Activated CD4-positive, alpha-beta T cell treated with anti-CD3 and anti-CD28 coated beads, Interleukin-2, amount 10 ng/mL, durations not matched to agents 7 days and 5 days (primary cell): ENCODE results near the gene SCD5. TPM values are rescaled to one million over a fixed set of nuclear protein-coding genes. Genes with fewer than 3 reads are reported as not detected.

Source experiments
- CTCF ChIA-PET: fragments of 350-600 bp; sonication (Branson Sonifier 250); formaldehyde crosslinking; loops from one replicate; lab custom pipeline; 2021; ENCODE audit warnings: antibody characterized with exemption; lab: Charles Lee
- POLR2A ChIA-PET: fragments of 350-600 bp; sonication (Branson Sonifier 250); formaldehyde crosslinking; loops from one replicate; lab custom pipeline; 2021; ENCODE audit warnings: antibody characterized with exemption; lab: Charles Lee
- DNase-seq: peaks from one replicate; pipeline ENCODE4 v3.0.0-alpha.2; 2020
- H3K27ac Mint-ChIP-seq: one replicate; pipeline ENCODE4 v1.8.0; 2021; ENCODE audit warnings: mild to moderate bottlenecking, moderate library complexity, mixed read lengths
- H3K27me3 Mint-ChIP-seq: one replicate; pipeline ENCODE4 v1.8.0; 2021; ENCODE audit warnings: mixed read lengths
- H3K36me3 Mint-ChIP-seq: one replicate; pipeline ENCODE4 v1.8.0; 2021; ENCODE audit warnings: low read depth, mixed read lengths
- H3K4me1 Mint-ChIP-seq: one replicate; pipeline ENCODE4 v1.8.0; 2021; ENCODE audit warnings: mixed read lengths
- H3K4me3 Mint-ChIP-seq: one replicate; pipeline ENCODE4 v1.8.0; 2021; ENCODE audit warnings: mild to moderate bottlenecking, moderate library complexity, mixed read lengths
- H3K9me3 Mint-ChIP-seq: one replicate; pipeline ENCODE4 v1.8.0; 2021; ENCODE audit warnings: mixed read lengths
- total RNA-seq, 2 experiments: library from RNA; stranded (reverse); gene quantifications; one replicate each; pipeline ENCODE4 v1.2.3, GENCODE V29; 2021

The SCD5 gene
- total RNA-seq, 2 experiments from 2014 or later = 2.0 TPM

DNA sequence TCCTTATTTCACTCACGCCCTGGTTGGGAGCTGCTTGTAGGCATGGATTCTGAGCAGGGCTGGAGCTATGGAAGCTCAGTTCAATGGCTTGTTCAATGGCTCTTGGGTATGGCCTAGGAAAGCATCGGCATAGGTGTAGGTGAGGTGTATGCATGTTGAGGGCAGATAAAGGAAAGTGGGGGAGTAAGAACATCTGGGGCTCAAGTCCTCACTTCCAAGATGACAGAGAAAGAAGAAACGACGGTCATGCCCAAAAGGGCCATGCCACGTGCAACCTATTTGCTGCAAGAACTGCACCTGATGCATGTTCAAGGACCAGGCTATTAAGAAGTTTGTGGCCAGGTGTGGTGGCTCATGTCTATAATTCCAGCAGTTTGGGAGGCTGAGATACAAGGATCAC, 23.4 kb downstream of the SCD5 start:
- no peak for DNase-seq
- H3K27me3 Mint-ChIP-seq = peaks cover 2% of the 10 kb centered on the region
- no peaks in the 10 kb centered on the region for H3K4me1 Mint-ChIP-seq
- no peak overlapping the region for H3K4me3 Mint-ChIP-seq
- no peaks in the 10 kb centered on the region for H3K36me3 Mint-ChIP-seq
- no peak overlapping the region for H3K27ac Mint-ChIP-seq
- ChIA-PET CTCF (no interaction called here), POLR2A (no interaction called here)
- H3K9me3 Mint-ChIP-seq = no peaks in the 10 kb centered on the region

DNA sequence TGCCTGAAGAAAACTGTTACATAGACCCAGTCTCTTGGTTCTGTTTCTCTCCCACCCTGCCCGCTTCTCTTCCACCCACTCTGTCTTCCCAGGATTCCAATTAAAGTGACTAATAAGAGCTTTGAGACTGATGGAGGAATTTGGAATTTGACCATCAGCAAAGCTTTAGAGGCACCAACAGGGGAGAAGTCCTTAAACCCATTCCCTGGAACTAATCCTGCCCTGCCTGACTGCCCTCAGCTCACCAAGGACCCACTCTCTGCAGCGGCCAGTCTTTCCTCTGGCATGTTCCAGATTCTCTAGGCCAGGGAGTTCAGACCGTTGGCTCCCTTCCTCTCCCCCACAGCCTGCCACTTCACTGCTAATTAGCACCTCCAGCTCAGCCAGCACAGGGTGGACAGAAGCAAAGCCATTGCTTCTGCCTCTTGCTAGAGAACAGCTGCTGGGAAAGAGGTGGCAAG, 23.9 kb downstream of the SCD5 start:
- CTCF ChIA-PET = no interaction called here
- H3K9me3 Mint-ChIP-seq = no peaks in the 10 kb centered on the region
- no peak for DNase-seq
- no peaks in the 10 kb centered on the region for H3K36me3 Mint-ChIP-seq
- no peak overlapping the region for H3K4me3 Mint-ChIP-seq
- peaks cover 2% of the 10 kb centered on the region for H3K27me3 Mint-ChIP-seq
- POLR2A ChIA-PET = no interaction called here
- H3K27ac Mint-ChIP-seq = no peak overlapping the region
- no peaks in the 10 kb centered on the region for H3K4me1 Mint-ChIP-seq

DNA sequence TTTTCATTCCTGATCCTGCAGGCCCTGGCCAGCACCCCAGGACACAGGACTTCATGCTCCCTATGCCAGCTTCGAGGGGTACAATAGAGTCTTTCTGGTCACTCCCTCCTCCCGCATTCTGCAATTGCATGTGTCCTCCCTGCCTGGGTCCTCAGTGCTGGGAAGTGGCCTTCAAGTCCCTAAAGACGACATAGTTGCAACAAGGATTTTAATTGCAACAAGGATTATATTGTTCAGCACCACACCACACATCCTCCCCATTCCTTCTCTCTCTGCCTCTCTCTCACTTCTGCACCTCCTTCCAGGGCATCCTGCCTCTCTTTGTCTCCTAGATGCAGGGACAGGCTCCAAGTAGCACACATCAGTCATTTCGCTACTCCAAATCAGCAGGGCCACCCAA, 25.5 kb downstream of the SCD5 start:
- POLR2A ChIA-PET = no interaction called here
- Mint-ChIP-seq H3K9me3 (no peaks in the 10 kb centered on the region), H3K27ac (no peak overlapping the region), H3K36me3 (no peaks in the 10 kb centered on the region), H3K4me1 (no peaks in the 10 kb centered on the region), H3K4me3 (no peak overlapping the region), H3K27me3 (peaks cover 11% of the 10 kb centered on the region)
- CTCF ChIA-PET = no interaction called here
- no peak for DNase-seq

DNA sequence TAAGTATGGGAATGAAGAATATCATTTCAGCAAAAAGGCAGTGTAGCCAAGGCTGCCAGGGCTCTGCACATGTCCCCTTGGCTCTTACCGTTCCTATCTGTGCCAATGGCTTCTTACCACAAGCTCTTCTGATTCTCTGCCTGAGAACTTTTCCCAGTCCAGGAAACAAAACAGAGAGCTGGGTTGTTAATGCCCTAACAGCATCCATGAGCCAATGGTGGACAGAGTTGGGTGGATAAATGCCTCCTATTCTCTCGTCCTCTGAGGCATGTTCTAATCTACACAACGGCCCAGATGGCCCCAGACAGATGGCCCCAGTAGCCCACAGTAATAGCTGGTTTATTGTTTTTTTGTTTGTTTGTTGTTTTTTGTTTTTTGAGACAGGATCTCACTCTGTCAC, 28.0 kb downstream of the SCD5 start:
- POLR2A ChIA-PET = no interaction called here
- no peak for DNase-seq
- H3K4me3 Mint-ChIP-seq = no peak overlapping the region
- CTCF ChIA-PET = no interaction called here
- H3K9me3 Mint-ChIP-seq = peaks cover 10% of the 10 kb centered on the region
- peaks cover 14% of the 10 kb centered on the region for H3K27me3 Mint-ChIP-seq
- H3K36me3 Mint-ChIP-seq = peaks cover 3% of the 10 kb centered on the region
- no peak overlapping the region for H3K27ac Mint-ChIP-seq
- no peaks in the 10 kb centered on the region for H3K4me1 Mint-ChIP-seq

GRCh38 chr4:82765134-82765533, 33.5 kb downstream of the SCD5 start:
- POLR2A ChIA-PET = no interaction called here
- Mint-ChIP-seq H3K27me3 (peaks cover 12% of the 10 kb centered on the region), H3K4me3 (no peak overlapping the region), H3K36me3 (peaks cover 3% of the 10 kb centered on the region), H3K27ac (no peak overlapping the region), H3K4me1 (no peaks in the 10 kb centered on the region), H3K9me3 (peaks cover 12% of the 10 kb centered on the region)
- no peak for DNase-seq
- CTCF ChIA-PET = no interaction called here

GRCh38 chr4:82761229-82761628, 37.4 kb downstream of the SCD5 start:
- POLR2A ChIA-PET = no interaction called here
- Mint-ChIP-seq H3K36me3 (peaks cover 2% of the 10 kb centered on the region), H3K27me3 (peaks cover 2% of the 10 kb centered on the region), H3K9me3 (peaks cover 7% of the 10 kb centered on the region), H3K4me3 (no peak overlapping the region), H3K4me1 (no peaks in the 10 kb centered on the region), H3K27ac (no peak overlapping the region)
- DNase-seq = no peak
- CTCF ChIA-PET = no interaction called here

DNA sequence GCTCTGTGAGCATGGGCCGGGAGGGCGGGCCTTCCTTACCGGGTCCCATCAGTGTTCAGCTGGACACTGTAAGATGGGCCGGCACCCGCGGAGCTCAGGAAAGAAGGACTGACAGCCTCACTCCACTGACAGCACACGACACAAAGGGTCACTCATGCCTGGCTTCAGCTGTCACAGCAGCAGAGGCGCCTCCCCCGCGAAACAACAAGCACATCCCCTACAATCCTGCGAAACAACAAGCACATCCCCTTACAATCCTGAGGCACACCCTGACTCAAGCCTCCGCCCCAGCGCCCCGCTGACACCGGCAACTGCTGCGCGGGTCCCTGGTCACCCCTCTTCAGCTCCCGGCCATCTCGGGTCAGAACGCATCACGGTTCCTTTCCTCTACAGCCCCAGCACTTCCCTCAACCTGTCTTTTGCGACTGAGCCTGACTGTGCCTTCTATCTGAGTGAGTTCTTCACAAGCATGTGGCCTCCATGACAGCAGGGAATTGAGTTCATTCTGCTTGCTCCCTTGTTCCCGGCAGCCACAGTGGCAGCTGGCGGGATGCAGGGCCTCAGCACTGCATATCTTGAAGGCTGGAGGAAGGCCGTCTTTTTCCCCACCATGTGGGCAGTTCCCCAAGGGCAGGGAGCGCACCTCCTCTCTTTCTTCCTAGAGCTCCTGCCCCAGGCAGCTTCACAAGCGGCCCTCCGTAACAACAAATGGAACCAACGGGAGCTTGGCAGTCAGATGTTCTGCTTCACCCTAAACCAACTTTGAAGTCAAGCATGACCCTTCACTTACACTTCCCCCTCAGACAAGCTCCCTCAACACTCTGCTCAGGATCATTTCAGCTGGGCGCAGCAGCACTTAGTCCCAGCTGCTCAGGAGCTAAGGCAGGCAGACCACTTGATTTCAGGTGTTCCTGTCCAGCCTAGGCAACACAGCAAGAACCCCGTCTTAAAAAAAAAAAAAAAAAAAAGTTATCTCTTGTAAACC, 39.6 kb downstream of the SCD5 start:
- H3K27me3 Mint-ChIP-seq = peaks cover 5% of the 10 kb centered on the region
- ChIA-PET POLR2A (no interaction called here), CTCF (interaction anchor here (0.7 kb wide), 1 partner anchor 300 kb away, joined by 3 read pairs; no protein-coding TSS in a partner anchor)
- no peaks in the 10 kb centered on the region for H3K4me1 Mint-ChIP-seq
- no peaks in the 10 kb centered on the region for H3K36me3 Mint-ChIP-seq
- no peak overlapping the region for H3K4me3 Mint-ChIP-seq
- no peaks in the 10 kb centered on the region for H3K9me3 Mint-ChIP-seq
- no peak for DNase-seq
- no peak overlapping the region for H3K27ac Mint-ChIP-seq

DNA sequence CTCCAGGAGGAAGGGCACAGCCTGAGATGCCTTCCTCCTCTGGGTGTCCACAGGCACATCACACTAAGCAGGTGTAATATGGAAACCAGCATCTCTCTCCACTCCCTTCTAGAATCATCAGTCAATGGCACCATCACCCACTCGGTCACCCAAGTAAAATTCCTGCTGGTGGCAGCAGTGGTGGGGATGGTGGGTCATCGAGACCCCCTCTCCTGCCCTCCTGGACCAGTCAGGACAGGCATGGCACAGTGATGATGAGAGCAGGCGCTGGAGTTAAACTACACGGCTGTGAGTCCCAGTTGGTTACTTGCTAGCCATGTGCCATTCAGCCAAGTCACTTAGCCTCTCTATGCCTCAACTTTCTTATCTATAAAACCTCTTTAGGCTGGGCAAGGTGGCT, 42.5 kb downstream of the SCD5 start:
- no peak overlapping the region for H3K4me3 Mint-ChIP-seq
- CTCF ChIA-PET = no interaction called here
- POLR2A ChIA-PET = no interaction called here

DNA sequence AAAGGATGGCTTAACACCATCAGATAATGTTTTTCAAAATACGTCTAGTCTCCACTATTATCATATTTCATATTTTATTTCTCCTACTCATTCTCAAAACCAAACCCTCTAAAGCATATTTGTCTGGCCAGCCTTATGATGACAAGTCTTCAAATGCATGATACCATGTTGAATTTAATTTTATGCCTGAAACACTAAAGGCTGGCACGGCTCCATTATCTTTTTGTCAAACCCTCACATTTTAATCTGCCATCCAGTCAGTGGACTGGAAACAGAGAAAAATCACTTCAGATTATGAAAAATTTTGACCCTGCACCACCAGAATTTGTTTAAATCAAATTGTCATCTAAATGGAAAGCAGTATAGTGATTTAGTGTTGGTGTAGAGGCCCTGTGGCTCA, 42.9 kb downstream of the SCD5 start:
- no peak overlapping the region for H3K4me3 Mint-ChIP-seq
- no peak for DNase-seq
- H3K27ac Mint-ChIP-seq = no peak overlapping the region
- H3K27me3 Mint-ChIP-seq = peaks cover 7% of the 10 kb centered on the region
- ChIA-PET CTCF (no interaction called here), POLR2A (no interaction called here)
- no peaks in the 10 kb centered on the region for H3K36me3 Mint-ChIP-seq
- no peaks in the 10 kb centered on the region for H3K4me1 Mint-ChIP-seq
- H3K9me3 Mint-ChIP-seq = no peaks in the 10 kb centered on the region

More for the DNA sequence above, 42.5 kb downstream of the SCD5 start:
- H3K4me1 Mint-ChIP-seq = no peaks in the 10 kb centered on the region
- H3K27ac Mint-ChIP-seq = no peak overlapping the region
- peaks cover 7% of the 10 kb centered on the region for H3K27me3 Mint-ChIP-seq
- no peak for DNase-seq
- no peaks in the 10 kb centered on the region for H3K36me3 Mint-ChIP-seq
- no peaks in the 10 kb centered on the region for H3K9me3 Mint-ChIP-seq

DNA sequence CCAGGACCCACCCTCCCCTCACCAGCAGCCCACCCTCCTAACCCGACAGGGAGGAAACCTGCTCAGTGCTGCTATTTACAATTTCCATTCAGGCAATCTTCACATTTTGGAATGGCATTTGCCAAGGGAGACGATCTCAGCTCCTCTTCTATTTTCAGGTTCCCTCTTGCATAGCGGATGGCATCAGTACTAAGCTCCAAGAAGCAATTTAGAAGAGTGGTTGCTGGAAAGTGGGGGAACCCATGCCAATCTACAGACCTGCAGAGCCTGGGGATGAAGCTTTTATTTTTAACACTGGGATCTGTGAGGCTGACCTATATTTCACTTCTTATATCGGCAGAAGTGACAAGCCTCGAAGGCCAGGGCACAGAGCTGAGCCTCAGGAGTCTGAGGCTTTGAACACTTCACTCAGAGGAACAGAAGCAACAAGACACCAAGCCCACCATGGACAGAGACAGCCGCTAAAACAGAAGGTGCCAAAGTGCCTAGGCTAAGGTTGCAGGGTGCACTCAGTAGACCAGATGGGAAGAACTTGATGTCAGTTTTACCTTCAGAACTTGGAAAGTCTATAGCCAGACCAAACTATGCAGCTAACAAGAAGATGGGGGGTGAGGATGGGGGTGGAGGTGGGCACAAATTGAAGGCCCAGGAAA, 44.0 kb downstream of the SCD5 start:
- no peak for DNase-seq
- Mint-ChIP-seq H3K27ac (no peak overlapping the region), H3K36me3 (no peaks in the 10 kb centered on the region), H3K4me1 (no peaks in the 10 kb centered on the region), H3K4me3 (no peak overlapping the region), H3K27me3 (peaks cover 7% of the 10 kb centered on the region), H3K9me3 (no peaks in the 10 kb centered on the region)
- CTCF ChIA-PET = no interaction called here
- POLR2A ChIA-PET = no interaction called here

DNA sequence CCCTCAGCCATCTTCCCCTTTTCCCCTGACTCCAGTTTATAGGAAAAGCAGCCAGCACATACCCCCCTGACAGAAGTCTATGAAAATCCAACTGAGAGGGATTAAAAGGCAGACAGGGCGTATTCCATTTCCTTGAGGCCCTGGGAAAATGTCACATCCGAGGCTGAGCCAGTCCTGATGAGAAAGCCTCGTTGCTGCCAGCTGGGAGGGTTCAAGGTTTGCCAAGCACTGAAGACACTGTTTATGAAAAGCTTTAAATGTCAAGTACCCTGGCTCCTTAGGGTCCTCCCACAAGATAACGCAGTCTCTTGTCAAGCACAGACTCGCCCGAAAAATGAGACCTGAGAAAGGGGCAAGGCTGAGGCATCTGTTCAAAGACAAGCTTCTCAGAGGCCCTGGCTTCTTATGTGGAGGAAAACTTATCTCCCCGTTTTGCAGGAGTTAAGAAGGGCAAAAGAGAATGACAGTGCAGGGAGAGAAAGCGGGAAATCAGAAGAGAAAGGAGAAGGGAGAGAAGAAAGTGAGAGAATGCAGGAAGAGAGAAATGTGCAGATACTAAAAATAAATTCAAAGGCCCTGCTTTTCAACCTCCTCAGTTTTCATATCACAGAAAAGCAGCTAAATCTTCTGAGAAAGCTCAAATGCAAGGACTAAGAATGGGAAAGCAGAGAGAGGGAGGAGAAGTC, 44.7 kb downstream of the SCD5 start:
- Mint-ChIP-seq H3K9me3 (no peaks in the 10 kb centered on the region), H3K27ac (no peak overlapping the region), H3K27me3 (peaks cover 7% of the 10 kb centered on the region), H3K36me3 (no peaks in the 10 kb centered on the region), H3K4me1 (no peaks in the 10 kb centered on the region), H3K4me3 (no peak overlapping the region)
- CTCF ChIA-PET = no interaction called here
- POLR2A ChIA-PET = no interaction called here
- DNase-seq = no peak

DNA sequence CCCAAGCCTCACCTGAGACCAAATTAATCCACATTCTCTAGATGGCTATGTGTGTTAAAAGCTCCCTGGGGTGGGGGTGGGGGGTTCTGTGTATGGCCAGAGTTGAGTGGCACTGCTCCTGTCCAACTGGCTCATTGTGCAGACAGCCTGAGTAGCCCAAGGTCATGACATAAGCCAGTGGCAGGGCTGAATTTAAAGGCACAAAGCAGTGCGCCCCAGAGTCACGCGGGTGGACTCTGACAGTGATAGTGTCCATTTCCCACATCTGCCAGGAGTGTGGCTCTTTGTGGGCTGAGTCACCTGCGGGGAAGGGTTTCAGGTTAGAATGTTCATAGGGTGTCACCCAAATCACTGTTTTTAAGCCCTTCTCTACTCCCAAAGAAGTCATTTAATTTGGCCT, 45.4 kb downstream of the SCD5 start:
- ChIA-PET POLR2A (no interaction called here), CTCF (no interaction called here)
- Mint-ChIP-seq H3K36me3 (no peaks in the 10 kb centered on the region), H3K27ac (no peak overlapping the region), H3K27me3 (peaks cover 7% of the 10 kb centered on the region), H3K9me3 (no peaks in the 10 kb centered on the region), H3K4me3 (no peak overlapping the region), H3K4me1 (no peaks in the 10 kb centered on the region)
- DNase-seq = no peak
